ENCODE measurements around the gene SLC66A3.

DNA sequence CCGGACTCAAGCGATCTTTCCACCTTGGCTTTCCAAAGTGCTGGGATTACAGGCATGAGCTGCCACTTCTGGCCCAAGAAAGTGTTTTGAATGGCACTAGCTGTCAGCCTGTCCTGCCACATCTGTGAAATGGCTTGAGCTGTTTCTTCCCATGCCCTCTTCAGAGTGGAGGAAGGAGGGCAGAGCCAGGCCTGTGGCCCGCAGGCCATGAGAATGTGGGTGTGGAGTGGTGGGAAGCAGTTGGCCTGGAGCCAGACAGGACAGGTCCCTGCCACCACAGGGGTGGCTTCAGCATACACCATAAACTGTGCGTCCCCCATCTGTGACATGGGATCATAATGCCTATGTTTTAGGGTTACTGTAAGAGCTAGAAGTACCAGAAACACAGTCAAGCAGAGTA, 6.5 kb downstream of the SLC66A3 start:
- TF ChIP-seq, protein P1, sequence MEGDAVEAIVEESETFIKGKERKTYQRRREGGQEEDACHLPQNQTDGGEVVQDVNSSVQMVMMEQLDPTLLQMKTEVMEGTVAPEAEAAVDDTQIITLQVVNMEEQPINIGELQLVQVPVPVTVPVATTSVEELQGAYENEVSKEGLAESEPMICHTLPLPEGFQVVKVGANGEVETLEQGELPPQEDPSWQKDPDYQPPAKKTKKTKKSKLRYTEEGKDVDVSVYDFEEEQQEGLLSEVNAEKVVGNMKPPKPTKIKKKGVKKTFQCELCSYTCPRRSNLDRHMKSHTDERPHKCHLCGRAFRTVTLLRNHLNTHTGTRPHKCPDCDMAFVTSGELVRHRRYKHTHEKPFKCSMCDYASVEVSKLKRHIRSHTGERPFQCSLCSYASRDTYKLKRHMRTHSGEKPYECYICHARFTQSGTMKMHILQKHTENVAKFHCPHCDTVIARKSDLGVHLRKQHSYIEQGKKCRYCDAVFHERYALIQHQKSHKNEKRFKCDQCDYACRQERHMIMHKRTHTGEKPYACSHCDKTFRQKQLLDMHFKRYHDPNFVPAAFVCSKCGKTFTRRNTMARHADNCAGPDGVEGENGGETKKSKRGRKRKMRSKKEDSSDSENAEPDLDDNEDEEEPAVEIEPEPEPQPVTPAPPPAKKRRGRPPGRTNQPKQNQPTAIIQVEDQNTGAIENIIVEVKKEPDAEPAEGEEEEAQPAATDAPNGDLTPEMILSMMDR (IDR thresholded peaks at IDR 0.05) = no peak
- TF ChIP-seq, protein P2, sequence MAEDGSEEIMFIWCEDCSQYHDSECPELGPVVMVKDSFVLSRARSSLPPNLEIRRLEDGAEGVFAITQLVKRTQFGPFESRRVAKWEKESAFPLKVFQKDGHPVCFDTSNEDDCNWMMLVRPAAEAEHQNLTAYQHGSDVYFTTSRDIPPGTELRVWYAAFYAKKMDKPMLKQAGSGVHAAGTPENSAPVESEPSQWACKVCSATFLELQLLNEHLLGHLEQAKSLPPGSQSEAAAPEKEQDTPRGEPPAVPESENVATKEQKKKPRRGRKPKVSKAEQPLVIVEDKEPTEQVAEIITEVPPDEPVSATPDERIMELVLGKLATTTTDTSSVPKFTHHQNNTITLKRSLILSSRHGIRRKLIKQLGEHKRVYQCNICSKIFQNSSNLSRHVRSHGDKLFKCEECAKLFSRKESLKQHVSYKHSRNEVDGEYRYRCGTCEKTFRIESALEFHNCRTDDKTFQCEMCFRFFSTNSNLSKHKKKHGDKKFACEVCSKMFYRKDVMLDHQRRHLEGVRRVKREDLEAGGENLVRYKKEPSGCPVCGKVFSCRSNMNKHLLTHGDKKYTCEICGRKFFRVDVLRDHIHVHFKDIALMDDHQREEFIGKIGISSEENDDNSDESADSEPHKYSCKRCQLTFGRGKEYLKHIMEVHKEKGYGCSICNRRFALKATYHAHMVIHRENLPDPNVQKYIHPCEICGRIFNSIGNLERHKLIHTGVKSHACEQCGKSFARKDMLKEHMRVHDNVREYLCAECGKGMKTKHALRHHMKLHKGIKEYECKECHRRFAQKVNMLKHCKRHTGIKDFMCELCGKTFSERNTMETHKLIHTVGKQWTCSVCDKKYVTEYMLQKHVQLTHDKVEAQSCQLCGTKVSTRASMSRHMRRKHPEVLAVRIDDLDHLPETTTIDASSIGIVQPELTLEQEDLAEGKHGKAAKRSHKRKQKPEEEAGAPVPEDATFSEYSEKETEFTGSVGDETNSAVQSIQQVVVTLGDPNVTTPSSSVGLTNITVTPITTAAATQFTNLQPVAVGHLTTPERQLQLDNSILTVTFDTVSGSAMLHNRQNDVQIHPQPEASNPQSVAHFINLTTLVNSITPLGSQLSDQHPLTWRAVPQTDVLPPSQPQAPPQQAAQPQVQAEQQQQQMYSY (CRISPR knock-in tag; IDR thresholded peaks at IDR 0.05) = no peak
- TF ChIP-seq, protein P3, sequence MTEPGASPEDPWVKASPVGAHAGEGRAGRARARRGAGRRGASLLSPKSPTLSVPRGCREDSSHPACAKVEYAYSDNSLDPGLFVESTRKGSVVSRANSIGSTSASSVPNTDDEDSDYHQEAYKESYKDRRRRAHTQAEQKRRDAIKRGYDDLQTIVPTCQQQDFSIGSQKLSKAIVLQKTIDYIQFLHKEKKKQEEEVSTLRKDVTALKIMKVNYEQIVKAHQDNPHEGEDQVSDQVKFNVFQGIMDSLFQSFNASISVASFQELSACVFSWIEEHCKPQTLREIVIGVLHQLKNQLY (CRISPR knock-in tag; IDR thresholded peaks at IDR 0.05) = no peak
- TF ChIP-seq RELA (CRISPR knock-in tag; IDR thresholded peaks at IDR 0.05; ENCODE audit: borderline replicate concordance) = no peak
- TF ChIP-seq, protein P4, sequence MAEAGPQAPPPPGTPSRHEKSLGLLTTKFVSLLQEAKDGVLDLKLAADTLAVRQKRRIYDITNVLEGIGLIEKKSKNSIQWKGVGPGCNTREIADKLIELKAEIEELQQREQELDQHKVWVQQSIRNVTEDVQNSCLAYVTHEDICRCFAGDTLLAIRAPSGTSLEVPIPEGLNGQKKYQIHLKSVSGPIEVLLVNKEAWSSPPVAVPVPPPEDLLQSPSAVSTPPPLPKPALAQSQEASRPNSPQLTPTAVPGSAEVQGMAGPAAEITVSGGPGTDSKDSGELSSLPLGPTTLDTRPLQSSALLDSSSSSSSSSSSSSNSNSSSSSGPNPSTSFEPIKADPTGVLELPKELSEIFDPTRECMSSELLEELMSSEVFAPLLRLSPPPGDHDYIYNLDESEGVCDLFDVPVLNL (CRISPR knock-in tag; IDR thresholded peaks at IDR 0.05; ENCODE audit: borderline replicate concordance, low read depth) = no peak
- TF ChIP-seq, protein P5, sequence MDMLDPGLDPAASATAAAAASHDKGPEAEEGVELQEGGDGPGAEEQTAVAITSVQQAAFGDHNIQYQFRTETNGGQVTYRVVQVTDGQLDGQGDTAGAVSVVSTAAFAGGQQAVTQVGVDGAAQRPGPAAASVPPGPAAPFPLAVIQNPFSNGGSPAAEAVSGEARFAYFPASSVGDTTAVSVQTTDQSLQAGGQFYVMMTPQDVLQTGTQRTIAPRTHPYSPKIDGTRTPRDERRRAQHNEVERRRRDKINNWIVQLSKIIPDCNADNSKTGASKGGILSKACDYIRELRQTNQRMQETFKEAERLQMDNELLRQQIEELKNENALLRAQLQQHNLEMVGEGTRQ (CRISPR knock-in tag; IDR thresholded peaks at IDR 0.05) = no peak
- TF ChIP-seq SP1 (CRISPR knock-in tag; conservative IDR thresholded peaks at IDR 0.05) = no peak
- TF ChIP-seq MXD4 (CRISPR knock-in tag; IDR thresholded peaks at IDR 0.05; ENCODE audit: borderline replicate concordance) = no peak
- no peak for TF ChIP-seq TP53 (CRISPR knock-in tag; IDR thresholded peaks at IDR 0.05)
- no peak for TF ChIP-seq FOXK1 (CRISPR knock-in tag; IDR thresholded peaks at IDR 0.05)
- no peak for TF ChIP-seq FOXP1 (CRISPR knock-in tag; IDR thresholded peaks at IDR 0.05; ENCODE audit: borderline replicate concordance)
- no peak for TF ChIP-seq ELF4 (CRISPR knock-in tag; IDR thresholded peaks at IDR 0.05; ENCODE audit: low read depth)
- no peak for TF ChIP-seq SMAD3 (CRISPR knock-in tag; IDR thresholded peaks at IDR 0.05; ENCODE audit: borderline replicate concordance)
- no peak for TF ChIP-seq ESRRA (CRISPR knock-in tag; IDR thresholded peaks at IDR 0.05; ENCODE audit: borderline replicate concordance)
